Measurements from ENCODE around the gene KCNC3. TPM values are rescaled to one million over a fixed set of nuclear protein-coding genes. Genes with fewer than 3 reads are reported as not detected.

Gene KCNC3
- total RNA-seq, 1 donor from 2014 or later: not detected

- Histone ChIP-seq H3K4me2 (ENCODE audit: low read length) (no peak overlapping the region), H2AFZ (ENCODE audit: low read depth, low read length) (no peak overlapping the region), H3K79me2 (ENCODE audit: insufficient read depth, low read length) (no peaks in the 10 kb centered on the region), H3K27ac (ENCODE audit: low read depth, low read length) (no peak overlapping the region), H3K36me3 (ENCODE audit: insufficient read depth, low read length) (no peaks in the 10 kb centered on the region), H4K20me1 (ENCODE audit: insufficient read depth, low read length) (no peaks in the 10 kb centered on the region), H3K4me1 (ENCODE audit: insufficient read depth, low read length) (no peaks in the 10 kb centered on the region), H3K27me3 (ENCODE audit: insufficient read depth, low read length) (peaks cover 14% of the 10 kb centered on the region), H3K9ac (ENCODE audit: low read length) (no peak overlapping the region), H3K4me3 (ENCODE audit: insufficient read depth, low read depth, low read length) (no peak overlapping the region), H3K9me3 (ENCODE audit: insufficient read depth, low read depth, low read length) (no peaks in the 10 kb centered on the region)
- no peak overlapping the region for H3K4me3 Mint-ChIP-seq (ENCODE audit: unreplicated experiment)
- no peaks in the 10 kb centered on the region for H3K4me1 Mint-ChIP-seq (ENCODE audit: low read depth, unreplicated experiment)
- no peaks in the 10 kb centered on the region for H3K36me3 Mint-ChIP-seq (ENCODE audit: low read depth, unreplicated experiment)
- H3K9me3 Mint-ChIP-seq (ENCODE audit: unreplicated experiment): peaks cover 5% of the 10 kb centered on the region
- TF ChIP-seq, protein P1, sequence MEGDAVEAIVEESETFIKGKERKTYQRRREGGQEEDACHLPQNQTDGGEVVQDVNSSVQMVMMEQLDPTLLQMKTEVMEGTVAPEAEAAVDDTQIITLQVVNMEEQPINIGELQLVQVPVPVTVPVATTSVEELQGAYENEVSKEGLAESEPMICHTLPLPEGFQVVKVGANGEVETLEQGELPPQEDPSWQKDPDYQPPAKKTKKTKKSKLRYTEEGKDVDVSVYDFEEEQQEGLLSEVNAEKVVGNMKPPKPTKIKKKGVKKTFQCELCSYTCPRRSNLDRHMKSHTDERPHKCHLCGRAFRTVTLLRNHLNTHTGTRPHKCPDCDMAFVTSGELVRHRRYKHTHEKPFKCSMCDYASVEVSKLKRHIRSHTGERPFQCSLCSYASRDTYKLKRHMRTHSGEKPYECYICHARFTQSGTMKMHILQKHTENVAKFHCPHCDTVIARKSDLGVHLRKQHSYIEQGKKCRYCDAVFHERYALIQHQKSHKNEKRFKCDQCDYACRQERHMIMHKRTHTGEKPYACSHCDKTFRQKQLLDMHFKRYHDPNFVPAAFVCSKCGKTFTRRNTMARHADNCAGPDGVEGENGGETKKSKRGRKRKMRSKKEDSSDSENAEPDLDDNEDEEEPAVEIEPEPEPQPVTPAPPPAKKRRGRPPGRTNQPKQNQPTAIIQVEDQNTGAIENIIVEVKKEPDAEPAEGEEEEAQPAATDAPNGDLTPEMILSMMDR (IDR thresholded peaks at IDR 0.05; ENCODE audit: insufficient read depth, low read depth, low read length): no peak
- peak; percentile 31 for TF ChIP-seq EZH2 (IDR thresholded peaks at IDR 0.05; ENCODE audit: insufficient read depth, low read length)
- no peak for DNase-seq (ENCODE audit: low read depth)
- no peak overlapping the region for H3K27ac Mint-ChIP-seq (ENCODE audit: unreplicated experiment)
- H3K27me3 Mint-ChIP-seq (ENCODE audit: low read depth, unreplicated experiment): peaks cover 2% of the 10 kb centered on the region
- FAIRE-seq: no peak
Measured at GRCh38 chr19:50314724-50315708, 14.2 kb downstream of the KCNC3 start.

DNA sequence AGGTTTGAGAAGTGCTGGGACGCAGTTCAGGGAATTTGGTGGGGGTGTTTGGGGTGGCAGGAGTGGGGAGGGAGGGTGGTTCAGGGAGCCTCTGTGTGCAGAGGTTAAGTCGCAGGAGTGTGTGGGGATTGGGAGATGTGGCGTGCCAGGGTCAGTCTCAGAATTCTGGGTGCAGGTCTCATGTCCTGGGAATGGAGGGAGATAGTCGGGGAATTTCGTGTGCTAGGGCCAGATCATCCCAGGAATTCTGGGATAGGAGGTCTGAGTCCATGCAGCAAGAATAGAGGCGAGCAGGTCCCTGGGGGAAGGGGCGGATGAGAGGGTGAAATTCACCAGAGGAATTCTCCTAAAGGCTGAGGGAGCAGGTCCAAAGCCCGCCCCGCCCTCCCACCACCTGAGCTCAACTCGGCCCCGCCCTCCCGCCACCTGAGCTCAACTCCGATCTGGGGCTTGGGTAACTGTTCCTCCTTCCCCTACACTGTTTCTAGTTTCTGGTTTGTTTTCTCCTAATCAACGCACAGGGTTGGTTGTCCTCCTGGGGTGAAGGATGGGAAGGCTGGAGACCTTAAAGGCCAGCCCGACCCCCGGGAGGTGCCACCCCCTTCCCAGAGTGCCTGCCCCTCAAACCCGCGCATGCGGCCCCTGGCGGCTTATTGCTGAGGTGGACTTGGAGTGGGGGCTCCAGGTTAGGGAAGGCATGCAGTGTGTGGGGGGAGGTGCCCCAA is 15.2 kb downstream of the KCNC3 start:
- Histone ChIP-seq H3K4me1 (ENCODE audit: insufficient read depth, low read length) (no peaks in the 10 kb centered on the region), H2AFZ (ENCODE audit: low read depth, low read length) (no peak overlapping the region), H3K27ac (ENCODE audit: low read depth, low read length) (no peak overlapping the region), H3K36me3 (ENCODE audit: insufficient read depth, low read length) (no peaks in the 10 kb centered on the region), H3K4me2 (ENCODE audit: low read length) (no peak overlapping the region), H3K27me3 (ENCODE audit: insufficient read depth, low read length) (peaks cover 14% of the 10 kb centered on the region), H4K20me1 (ENCODE audit: insufficient read depth, low read length) (no peaks in the 10 kb centered on the region), H3K4me3 (ENCODE audit: insufficient read depth, low read depth, low read length) (no peak overlapping the region), H3K9ac (ENCODE audit: low read length) (no peak overlapping the region), H3K79me2 (ENCODE audit: insufficient read depth, low read length) (no peaks in the 10 kb centered on the region), H3K9me3 (ENCODE audit: insufficient read depth, low read depth, low read length) (no peaks in the 10 kb centered on the region)
- no peak overlapping the region for H3K4me3 Mint-ChIP-seq (ENCODE audit: unreplicated experiment)
- no peak for DNase-seq (ENCODE audit: low read depth)
- peaks cover 5% of the 10 kb centered on the region for H3K9me3 Mint-ChIP-seq (ENCODE audit: unreplicated experiment)
- H3K27ac Mint-ChIP-seq (ENCODE audit: unreplicated experiment): no peak overlapping the region
- H3K4me1 Mint-ChIP-seq (ENCODE audit: low read depth, unreplicated experiment): no peaks in the 10 kb centered on the region
- peak; percentile 23 for TF ChIP-seq EZH2 (IDR thresholded peaks at IDR 0.05; ENCODE audit: insufficient read depth, low read length)
- TF ChIP-seq, protein P1 (IDR thresholded peaks at IDR 0.05; ENCODE audit: insufficient read depth, low read depth, low read length): no peak
- no peaks in the 10 kb centered on the region for H3K36me3 Mint-ChIP-seq (ENCODE audit: low read depth, unreplicated experiment)
- H3K27me3 Mint-ChIP-seq (ENCODE audit: low read depth, unreplicated experiment): no peaks in the 10 kb centered on the region
- FAIRE-seq: no peak
